Stimulated activated CD8-positive, alpha-beta memory T cell treated with anti-CD3 and anti-CD28 coated beads, Interleukin-7, amount 100 ng/mL, for 1 hour (primary cell): ENCODE results near the gene FGD4.

ENCODE experiments used
- DNase-seq, 2 donors: peaks; one replicate each; pipeline ENCODE4 v3.0.0-alpha.2; 2020; ENCODE audit warnings: low read depth in 2 of 2

The FGD4 gene

GRCh38 chr12:32402946-32403345 is 3.6 kb downstream of the FGD4 start:
- DNase-seq: no peak

GRCh38 chr12:32407795-32408194 is 8.4 kb downstream of the FGD4 start:
- DNase-seq: no peak

DNA sequence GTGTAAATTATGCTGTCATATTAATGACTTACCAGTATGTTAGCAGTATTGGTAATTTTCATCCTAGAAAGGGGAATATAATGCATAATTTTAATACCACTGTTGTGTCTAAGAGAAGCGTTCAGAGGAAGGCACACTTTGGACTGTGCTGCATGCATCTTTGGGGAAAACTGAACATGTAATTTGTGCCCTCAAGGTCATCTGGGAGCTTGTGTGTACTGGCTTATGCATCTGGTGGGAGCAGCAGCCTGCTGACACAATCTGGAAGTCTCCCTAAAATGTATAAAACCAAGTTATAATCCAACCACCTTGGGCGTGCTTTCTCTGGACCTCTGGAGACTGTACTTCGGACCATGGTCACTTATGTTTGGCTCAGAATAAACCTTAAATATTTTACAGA is 14.1 kb downstream of the FGD4 start:
- DNase-seq: no peak

DNA sequence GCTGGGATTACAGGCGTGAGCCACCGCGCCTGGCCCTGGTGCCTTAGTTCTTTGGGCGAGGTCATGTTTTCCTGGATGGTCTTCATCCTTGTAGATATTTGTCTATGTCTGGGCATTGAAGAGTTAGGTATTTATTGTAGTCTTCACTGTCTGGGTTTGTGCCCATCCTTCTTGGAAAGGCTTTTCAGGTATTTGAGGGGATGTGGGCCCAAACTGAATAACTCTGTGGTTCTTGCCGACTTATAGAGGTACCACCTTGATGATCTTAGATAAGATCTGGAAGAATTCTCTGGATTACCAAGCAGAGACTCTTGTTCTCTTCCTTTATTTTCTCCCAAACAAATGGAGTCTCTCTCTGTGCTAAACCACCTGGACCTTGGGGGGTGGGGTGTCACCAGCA is 18.9 kb downstream of the FGD4 start:
- DNase-seq: no peak

DNA sequence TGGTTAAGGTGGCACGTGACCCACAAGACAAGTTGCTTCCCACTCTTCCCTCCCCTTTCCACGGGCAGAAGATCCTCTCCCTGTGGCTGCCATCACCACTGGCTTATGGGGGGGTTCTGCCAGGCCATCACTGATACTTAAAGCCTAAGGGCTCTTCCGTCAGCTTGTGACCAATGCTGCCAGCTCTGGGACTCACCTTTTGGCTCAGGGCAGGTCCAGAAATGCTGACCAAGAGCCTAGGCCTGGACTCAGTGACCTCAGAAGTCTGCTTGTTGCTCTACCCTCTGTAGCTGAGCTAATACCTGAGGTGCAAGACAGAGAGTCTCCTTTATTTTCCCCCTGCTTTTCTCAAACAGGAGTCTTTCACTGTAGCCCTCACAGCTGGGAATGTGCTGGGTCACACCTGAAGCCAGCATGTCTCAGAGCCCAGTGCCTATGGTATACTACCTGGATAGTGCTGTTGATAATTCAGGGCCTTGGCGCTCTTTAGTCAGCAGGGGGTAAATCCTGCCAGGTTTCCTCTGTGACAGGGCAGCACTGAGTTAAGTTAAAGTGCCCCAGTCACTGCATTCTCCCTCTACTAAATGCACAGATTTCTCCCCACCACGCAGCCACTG is 19.7 kb downstream of the FGD4 start:
- no peak for DNase-seq

DNA sequence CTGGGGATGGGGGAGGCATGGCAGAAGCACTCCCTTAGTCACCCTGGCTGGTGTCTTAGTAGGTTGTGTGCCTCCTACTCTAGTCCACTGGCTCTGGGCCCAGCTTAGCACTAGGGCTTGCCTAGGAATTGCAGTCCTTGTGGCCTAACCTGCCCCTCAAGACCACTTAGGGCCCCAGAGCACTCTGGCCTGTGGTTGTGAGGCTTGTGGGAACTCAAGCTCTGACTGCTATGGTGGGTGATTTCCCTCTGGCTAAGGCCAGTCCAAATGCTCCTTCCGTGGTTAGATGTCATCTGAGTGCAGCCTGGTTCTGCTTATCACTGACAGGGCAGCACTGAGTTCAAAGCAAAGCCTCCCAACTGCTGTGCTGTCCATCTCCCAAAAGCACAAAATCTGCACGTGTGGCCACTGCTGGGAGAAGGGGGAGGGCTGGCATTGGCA is 20.2 kb downstream of the FGD4 start:
- no peak for DNase-seq

DNA sequence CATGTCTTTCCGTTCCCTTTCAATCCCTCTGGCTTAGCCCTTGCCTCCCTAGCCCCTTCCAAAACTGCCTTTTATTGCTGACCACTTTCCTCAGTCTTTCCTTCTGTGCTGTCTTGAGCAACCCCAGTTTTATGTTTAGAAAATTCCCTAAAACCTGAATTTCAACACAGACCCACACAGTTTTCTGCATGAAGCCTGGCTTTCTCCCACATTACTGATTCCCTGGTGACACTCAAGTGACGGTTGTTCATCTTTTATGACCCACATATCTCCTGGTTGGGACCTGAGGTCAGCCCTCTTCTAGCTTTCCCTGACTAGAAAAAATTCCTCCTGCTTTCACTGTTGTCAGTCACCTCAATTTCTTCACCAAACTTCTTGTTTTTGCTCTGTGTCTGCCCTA is 21.0 kb downstream of the FGD4 start:
- no peak for DNase-seq

DNA sequence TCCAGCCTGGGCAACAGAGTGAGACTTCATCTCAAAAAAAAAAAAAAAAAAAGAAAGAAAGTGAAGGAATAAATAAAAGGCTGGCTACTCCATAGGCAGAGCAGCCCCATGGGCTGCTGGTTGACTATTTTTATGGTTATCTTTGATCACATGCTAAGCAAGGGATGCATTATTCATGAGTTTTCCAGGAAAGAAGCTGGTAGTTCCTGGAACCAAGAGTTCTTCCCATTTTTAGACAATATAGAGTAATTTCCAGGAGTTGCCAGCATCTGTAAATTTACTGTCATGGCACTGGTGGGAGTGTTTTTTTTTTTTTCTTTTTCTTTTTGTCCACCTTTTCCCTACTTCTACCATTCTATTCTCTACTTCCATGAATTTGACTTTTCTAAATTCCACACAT is 24.2 kb downstream of the FGD4 start:
- DNase-seq: no peak

DNA sequence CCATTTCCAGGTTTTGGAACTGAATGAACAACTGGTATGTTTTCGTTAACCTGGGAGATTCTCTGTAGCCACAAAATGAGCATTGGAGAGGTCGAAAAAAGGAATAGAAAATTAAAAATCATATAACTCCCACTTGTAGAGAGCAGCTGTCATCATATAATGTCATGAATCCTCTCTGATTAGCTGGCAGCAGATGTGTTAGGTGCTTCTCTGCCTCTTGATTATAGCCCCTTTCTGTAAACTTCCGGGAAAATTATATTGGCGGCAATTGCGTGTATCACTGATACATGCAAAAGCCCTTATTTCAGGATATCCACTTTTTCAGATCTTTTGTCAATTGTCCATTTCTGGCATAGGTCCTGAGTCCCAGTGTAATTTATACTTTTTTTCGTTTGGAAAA is 31.7 kb downstream of the FGD4 start:
- no peak for DNase-seq

DNA sequence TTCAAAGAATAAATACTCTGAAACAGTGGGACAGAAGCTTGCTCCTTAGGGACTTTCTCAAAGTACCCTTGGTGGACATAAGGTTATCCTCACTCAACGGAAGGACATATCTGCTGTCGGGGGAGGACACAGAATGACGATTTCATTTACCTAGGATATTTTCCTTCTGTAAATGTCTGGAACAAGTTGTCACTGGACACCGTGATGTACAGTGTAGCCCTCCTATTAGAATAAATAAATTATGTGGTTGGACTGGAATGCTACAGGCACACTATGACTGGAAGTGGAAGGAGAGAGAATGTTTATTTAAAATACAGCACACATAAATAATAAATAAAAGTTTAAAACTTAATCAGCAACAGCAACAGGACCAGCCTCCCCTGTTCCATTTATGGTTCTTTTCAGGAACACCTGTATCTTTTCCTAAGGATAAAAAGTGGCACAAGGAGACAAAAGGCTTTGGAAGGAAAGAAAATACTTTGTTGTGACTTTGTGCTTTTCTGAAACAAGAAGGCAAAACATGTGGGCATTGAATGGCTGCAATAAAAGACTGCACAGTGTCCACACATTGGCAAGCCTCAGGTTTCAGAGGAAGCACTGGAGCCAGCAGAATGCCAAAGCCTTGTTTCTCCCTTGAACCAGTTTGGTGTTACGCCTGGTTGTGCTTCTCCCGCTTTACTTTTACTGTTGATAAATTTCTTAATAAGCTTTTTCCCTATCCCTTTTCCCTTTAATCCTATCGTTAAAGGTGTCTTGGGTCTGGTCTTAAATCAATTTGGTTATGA is 36.8 kb downstream of the FGD4 start:
- no peak for DNase-seq

GRCh38 chr12:32437095-32437515 is 37.7 kb downstream of the FGD4 start:
- no peak for DNase-seq

- no peak for DNase-seq
Observed at GRCh38 chr12:32440120-32440865, 40.9 kb downstream of the FGD4 start.

DNA sequence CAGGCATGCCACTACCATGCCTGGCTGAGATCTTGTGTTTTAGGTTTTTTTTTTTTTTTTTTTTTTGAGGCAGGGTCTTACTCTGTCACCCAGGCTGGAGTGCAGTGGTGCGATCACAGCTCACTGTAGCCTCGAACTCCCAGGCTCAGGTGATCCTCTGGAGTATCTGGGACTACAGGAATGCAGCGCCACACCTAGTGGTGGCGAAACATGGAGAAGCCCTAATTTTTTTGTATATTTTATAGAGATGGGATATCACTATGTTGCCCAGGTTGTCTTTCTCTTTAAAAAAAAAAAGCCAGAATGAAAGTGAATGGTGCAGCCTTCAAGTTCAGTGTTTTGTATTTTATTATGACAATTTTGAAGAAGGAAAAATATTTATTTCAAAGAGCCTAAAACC is 44.1 kb downstream of the FGD4 start:
- DNase-seq: no peak

DNA sequence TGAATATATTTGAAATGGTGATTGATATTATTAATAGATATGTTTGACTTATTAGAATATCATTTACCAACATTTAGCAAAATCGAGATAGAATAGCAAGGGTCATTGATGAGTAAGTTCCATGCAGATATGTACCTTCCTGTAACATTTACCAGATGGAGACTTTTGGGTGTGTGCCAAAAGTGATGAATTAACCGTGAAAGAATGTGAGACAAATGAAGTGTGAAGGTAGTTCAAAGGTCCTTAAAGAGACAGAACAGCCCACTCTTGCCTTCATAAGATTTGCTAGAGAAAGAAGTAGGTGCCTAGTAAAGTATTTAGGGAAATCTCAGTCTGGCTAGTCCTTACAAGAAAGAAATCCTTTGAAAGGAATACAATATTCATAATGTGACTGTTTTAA is 45.5 kb downstream of the FGD4 start:
- no peak for DNase-seq

DNA sequence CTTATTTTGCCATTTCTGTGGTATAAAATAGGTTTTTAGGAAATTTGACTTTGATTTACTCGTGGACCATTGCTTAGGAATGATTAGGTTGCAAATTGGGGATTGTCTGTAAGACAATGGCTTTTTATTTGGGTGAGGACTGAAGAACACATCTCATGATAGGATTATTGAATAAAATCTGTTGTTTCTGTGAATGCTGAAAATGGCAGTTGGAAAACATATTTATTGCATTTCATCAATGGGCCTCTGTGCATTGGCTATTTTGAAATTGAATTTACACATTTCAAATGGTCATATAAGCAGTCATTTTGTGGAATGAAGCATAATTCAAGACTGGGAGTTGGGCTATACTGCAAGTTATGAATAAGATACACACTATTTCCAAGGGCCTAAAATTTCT is 46.0 kb downstream of the FGD4 start:
- no peak for DNase-seq

GRCh38 chr12:32446316-32447119 is 47.2 kb downstream of the FGD4 start:
- no peak for DNase-seq

DNA sequence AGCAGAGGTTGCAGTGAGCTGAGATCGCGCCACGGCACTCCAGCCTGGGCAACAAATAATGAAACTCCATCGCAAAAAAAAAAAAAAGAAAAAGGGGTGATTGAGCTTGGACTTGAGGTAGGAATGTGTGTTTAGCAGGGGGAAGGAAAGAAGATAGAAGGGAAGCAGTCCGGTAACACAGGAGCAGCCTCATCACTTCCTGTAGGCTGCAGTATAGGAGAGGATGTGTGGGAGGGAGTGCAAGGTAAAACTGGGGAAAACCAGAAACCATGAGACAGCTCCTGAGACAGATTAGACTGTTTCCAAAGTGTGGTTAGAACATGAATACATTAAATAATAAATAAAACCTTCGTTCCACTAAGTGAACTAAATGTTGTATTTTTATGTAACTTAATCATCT is 49.2 kb downstream of the FGD4 start:
- no peak for DNase-seq

DNA sequence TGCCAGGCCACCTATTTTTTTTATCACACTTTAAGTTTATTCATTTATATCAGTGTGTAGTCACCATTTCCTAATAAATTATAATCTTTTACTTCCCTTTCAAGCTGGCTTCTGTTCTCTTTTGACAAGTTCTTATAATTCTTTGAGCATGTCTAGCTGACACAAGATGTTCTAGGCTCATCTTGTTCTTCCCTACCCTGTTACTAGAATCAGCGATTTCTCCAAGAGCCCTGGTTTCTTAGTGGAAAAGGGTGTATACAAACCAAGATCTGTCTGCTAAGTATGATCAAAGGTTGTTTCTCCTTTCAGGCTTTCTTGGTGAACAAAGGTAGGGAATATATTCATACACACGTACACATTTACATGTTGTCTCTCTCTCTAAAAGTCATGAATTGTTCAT is 51.0 kb downstream of the FGD4 start:
- DNase-seq: no peak

- no peak for DNase-seq
Observed at GRCh38 chr12:32450768-32451167, 51.4 kb downstream of the FGD4 start.

- DNase-seq: no peak
Observed at GRCh38 chr12:32451816-32452215, 52.5 kb downstream of the FGD4 start.

- no peak for DNase-seq
Observed at GRCh38 chr12:32454075-32454474, 54.7 kb downstream of the FGD4 start.

DNA sequence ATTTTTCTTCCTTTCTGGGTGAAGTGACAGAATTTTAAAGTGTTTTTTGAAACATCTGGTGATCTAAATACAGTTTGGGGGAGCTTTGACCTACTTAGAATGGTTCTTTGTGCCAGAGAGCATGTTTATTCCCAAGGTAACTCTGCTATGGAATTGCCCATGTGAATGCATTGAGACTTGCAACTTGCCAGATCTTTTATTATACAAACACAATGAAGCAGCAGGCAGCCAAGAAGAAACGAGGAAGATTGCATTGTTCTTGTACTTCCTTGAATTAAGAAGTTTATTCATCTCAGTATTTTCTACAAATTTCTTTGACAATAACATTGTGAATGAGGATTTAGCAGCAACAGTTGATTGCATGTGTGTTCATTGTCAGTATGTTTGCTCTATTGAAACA is 55.5 kb downstream of the FGD4 start:
- DNase-seq: no peak
